Measurements from ENCODE around the gene ASPDH.

ASPDH gene

DNA sequence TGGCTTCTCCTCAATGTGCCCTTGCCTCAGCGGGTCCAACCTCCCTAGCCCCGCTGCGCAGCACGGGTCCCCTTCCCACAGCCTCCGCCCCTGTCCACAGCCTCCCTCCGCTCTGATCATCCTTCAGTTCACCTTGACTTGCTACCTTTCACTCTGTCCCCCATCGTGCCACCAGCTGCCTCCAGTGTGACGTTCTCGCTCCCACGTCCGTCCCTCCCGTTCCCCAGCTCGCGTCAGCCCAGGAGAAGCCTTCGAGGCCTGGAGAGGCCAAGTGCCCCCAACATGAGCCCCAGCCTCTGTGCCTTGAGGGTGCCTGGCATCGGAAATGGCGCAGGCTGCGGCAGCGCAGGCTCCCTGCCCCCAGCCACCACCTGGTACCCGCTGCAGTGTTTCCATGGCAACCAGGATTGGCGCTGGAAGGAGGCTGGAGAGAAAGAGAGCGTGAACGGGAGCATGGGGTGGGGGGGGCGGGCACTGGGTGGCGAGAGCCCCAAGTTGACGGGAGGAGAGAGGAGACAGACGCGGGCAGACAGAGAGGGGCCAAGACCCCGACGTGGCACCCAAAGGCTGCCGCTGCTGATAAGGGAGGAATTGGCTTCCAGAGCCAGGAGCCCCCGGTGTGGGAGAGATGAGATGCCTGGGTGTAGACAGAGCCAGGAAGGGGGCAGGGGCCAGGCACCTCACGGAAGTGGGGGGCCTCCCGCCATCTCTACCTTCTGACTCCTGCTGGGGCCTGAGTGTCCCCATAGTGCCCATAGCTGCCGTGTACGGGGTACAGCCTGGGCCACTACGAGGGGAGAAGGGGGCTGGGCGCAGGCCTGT is 844 bp upstream of the ASPDH start:
- no peak for DNase-seq (ENCODE audit: low read depth)

DNA sequence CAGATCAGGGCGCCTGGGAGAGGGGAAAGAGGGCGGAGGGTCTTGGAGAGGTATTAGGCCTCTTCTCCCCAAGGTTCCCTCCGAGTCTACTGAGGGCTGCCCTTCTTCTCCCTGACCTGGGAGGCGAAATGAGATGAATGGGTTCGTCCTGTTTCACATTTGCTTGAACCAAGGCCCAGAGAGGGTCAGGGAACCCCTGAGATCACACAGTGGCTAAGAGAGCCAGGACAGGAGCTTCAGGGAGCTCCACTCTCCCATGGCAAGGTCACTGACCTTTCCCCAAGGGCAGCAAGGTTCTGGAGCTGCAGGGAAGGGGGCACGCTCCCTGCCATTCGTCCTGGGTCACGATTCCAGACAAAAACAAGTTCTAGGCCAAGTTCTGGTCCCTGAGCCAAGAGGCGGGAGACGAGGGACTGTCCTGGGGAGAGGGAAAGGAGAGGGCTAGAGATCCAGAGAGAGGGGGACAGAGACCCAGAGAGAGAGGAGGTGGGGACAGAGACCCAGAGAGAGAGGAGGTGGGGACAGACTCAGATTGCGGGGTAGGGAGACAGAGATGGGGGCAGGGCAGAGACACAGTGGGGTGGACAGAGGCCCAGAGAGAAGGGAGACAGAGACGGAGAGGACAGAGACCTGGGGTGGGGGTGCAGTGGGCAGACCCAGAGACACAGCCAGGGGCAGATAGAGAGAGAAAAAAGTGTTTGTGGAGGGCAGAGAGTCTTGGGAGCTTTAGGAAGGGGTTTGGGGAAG is 541 bp downstream of the ASPDH start:
- no peak for DNase-seq (ENCODE audit: low read depth)

DNA sequence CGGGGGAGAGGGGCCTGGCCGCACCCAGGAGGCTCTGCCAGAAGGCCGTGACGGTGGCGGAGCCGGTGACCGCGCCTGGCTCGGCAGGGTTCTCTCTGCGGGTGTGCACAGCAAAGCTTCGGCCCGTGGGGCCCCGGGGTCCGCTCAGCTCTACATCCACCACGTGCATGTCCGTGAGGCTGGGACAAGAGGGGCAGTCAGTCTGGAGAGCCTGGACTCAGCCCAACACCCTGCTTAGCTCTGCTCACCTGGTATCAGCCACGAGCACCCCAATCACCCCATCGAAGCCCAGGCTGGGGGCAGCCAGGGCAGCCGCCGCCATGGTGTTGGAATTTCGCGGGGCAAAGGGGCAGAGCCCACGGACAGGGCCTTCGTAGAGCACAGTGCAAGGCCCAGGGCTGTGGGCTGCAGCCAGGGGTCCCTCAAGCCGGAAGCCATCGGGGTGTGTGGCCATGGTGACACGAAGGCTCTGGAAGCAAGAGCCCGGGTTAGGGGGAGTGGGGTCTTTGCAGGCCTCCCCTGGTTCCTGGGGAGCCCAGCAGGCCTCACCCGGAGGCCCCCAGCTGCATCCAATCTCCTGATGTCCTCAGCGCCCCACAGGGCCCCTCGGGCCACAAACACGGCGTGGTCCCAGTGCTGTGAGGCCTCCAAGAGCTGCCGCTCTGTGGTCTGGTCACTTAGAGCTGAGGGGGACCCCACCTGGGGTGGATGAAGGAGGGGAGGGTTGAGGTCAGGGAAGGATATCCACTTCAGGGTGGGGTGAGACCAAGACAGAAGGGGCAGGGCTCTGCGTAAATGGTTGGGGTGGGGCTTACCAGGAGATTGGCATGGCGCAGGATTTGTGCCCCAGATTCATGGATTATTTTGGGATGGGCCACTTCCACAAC is 1.4 kb downstream of the ASPDH start:
- DNase-seq (ENCODE audit: low read depth) = no peak

DNA sequence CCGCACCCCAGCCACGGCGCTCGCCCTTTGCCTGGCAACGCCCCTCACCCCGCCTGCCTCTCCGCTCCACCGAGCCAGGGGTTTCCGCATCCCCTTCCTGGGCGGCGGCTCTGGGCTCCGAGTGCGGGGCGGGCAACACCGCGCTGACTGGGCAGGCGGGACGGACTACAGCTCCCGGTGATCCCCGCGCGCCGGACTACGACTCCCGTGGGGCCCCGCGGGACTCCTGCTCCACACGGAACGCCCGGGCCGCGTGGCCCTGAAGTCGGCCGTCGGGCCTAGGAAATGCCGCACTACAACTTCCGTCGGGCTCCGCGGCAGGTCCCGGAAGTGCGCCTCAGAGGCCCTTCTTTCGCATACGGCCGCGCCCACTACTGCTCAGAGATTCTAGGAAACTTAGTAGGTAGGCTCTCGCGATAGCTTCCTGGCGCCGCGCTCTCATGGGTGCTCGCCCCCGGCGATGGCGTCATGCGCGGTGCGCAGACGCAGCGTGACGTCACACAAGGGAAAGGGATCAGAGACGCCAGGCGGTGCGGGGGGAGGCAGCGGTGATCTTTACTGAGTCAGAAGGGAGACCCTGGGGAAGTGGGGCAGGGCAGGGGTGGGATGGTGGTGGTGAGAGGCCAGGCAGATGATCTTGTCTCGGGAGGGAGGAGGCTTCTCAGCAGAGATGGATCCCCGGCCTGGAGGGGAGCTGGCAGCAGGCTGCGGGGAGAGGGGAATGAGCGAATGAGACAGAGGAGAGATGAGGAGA is 2.5 kb downstream of the ASPDH start, which contains the start of gene JOSD2:
Gene JOSD2 (minus strand): TSS at position 123 of the 754 bp plus-strand sequence. CDS start 760 bp downstream, outside the sequence.
- DNase-seq (ENCODE audit: low read depth) = peak; percentile 97

DNA sequence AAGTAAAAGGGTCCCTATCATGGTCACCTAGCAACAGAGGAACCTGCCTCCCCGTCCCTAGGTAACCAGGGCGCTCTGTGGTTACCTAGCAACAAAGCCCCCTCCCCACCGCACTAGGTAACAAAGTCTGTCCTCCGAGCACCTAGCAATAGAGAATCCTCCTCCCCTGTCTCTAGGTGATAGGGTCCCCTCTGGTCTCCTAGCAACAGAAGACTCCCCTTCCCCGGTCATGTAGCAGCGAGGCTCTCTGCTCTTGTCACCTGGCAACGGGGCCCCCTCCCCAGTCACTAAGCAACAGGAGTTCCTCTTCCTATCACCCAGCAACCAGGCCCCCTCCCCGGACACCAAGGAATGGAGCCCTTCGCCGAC is 3.0 kb downstream of the ASPDH start:
- no peak for DNase-seq (ENCODE audit: low read depth)

DNA sequence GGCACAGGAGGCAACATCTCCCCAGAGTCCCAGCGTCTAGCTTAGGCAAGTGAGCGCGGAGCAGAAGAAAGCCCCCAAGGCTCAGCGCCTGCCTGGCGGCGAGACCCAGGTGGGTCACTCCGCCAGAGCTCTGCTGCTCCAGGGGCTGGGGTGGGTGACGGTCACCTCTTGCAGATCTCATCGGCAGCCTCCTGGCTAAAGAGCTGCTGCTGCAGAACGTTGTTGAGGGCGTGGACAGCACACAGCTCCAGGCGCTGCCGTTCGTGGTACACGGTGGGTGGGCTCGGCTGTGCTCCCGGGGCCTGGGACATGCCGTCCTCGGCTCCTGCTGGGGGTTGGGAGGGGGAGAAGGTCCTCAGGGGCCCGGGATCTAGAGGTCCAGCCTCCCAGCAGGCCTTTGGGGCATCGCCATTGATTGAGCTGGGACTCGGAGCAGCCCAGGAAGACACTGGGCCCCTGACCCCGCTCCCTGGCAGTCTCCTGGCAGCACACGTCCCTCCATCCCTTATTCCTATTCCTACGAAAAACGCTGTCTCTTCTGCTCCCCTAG is 3.5 kb downstream of the ASPDH start:
- DNase-seq (ENCODE audit: low read depth) = no peak

DNA sequence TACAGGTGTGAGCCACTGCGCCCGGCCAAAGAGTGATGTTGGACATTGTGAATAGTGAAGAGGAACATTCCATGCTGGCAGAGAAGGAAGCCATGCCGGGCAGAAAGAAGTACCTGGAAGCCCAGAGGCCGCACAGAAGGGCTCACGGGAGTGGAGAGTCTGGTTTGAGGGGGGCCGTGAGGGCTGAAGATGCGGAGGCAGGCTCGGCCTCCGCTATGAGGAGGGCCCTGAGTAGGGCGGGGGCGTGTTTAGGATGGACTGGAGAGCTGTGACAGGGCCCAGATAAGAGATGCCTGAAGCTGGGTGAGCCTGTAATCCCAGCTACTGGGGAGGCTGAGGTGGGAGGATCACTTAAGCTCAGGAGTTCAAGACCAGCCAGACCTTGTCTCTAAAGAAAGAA is 4.3 kb downstream of the ASPDH start:
- no peak for DNase-seq (ENCODE audit: low read depth)

DNA sequence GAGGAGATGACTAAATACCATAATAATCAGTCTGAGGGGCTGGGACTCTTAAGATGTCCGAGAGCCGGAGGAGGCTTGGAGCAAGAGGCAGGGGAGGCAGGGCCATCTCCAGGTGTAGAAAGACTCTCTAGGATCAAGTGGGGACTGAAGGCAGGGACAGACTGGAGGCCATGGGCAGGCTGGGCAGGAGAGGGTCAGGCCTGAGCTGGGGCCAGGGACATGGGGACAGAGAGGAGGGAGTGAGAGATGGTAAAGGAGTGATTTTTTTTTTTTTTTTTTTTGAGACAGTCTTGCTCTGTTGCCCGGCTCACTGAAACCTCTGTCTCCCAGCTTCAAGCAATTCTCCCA is 4.9 kb downstream of the ASPDH start:
- no peak for DNase-seq (ENCODE audit: low read depth)

DNA sequence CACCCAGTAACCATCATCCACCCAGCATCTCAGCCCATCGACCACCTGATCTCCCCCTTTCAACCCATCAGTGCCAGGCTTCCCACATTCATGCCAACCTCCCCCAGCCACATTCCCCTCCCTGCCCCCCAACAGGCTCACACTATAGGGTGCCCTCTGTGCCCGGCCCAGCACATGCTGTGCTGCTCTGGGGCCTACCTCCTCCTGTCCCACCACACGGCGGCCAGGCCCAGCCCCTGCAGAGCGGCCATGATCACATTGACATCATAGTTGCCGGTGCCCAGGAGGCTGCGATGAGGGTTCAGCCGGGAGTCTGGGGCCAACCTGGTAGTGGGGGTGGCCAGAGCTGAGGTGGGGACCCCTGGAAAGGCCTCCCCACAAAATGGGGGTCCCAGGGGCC is 6.3 kb downstream of the ASPDH start:
- DNase-seq (ENCODE audit: low read depth) = no peak

DNA sequence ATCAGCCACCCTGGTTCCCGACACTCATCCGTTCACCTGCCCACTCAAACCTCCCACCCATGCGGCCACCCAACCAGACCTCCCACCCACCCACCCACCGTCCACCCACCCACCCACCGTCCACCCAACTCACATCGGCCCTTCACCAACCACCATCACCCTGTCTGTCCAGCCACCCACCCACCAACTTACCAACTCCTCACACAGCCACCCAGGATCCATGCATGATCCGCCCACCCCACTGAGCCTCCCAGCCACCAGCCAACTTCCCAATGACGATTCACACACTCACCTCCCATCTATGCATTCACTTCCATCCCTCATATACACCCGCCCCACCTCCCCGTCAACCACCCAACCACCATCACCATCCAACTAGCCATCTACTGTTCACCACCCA is 7.0 kb downstream of the ASPDH start:
- no peak for DNase-seq (ENCODE audit: low read depth)

DNA sequence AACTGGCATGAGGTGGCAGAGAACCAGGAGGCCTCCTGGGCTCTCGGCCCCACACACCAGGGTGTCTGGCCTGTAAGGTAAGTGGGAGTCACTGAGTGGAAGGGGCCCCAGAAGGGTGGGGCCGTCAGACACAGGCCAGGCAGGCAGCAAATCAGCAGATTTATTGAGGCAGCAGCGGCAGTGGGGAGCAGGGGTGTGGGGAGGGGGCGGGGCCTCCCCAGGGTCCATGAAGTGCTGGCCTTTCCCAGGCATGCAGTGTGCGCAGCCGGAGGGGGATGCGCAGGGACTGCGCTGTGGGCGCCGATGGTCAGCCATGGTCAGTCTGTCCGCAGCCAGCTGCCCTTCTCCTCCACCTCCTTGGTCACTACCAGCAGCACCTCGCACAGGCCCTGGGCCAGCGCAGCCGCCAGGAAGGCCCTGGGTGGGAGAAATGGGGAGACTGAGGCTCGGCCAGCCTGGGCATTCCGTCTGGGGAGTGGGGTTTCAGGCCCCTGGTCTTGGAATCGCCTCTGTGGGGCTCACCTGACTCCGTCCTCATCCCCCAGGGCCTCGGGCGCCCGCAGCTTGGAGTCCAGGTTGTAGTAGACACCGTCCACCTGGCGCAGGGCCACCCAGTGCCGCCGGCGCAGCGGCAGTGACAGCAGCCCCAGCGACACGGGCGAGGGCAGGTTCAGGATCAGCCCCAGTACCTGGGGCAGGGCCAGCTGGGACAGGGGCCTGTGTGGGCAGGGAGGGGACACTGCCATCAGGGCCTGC is 7.7 kb downstream of the ASPDH start:
- DNase-seq (ENCODE audit: low read depth) = no peak

DNA sequence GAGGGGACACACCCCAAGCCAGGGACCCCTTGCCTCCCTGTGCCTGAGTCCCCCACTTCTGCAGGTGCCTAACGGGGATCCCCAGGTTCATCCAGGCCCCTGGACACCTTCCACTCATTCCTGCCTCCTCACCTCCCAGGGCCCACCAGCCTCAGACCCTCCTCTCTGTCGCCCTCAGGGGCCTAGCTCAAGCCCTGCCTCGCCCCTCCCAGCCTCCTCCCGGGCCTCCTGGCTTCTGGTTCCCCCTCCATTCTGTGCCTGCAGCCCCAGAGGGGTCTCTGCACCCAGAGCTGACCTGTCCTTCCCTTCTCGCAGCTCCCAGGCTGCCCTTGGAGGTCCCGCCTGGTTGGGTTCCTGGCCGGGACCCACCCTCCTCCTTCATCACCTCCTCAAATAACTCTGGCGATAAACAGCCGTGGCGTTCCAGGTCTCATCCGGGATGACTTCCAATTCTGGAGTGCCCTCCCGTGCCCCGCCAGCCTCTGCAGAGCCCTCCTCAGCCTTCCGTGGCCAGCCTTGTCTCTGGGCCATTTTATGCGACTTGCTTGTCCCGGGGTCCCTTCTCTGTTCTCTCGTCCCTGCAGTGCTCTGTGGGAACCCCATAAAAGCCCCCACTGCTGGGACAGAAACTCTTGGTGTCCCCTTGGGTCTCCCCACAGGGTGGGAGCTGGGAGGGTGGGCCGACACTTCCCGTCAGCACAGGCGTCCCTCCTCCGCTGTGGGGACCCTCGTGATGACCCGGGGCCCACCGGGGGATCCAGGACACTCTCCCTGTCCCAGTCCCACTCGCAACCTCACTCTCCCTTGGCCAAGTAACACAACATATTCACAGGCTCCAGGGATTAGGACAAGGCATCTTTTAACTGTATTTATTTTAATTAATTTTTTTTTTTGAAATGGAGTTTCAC is 11.9 kb downstream of the ASPDH start:
- no peak for DNase-seq (ENCODE audit: low read depth)

DNA sequence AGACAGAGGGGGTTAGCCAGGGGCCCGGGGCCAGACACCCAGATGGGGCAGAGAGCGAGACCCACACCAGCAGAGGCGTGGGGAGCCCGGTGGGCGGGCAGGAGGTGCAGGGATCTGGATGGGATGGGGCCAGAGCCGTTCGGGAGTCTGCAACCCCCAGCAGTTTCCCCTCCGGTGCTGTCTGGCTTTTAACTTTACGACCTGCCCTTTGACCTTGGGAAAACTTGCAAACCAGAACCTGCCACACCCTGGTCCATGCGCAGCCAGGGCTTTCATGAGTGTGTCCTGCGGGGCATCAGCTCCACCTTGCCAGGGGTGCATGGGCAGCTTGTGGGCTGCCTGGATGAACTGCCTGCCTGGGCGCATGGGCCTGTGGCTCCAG is 12.5 kb downstream of the ASPDH start:
- no peak for DNase-seq (ENCODE audit: low read depth)

DNA sequence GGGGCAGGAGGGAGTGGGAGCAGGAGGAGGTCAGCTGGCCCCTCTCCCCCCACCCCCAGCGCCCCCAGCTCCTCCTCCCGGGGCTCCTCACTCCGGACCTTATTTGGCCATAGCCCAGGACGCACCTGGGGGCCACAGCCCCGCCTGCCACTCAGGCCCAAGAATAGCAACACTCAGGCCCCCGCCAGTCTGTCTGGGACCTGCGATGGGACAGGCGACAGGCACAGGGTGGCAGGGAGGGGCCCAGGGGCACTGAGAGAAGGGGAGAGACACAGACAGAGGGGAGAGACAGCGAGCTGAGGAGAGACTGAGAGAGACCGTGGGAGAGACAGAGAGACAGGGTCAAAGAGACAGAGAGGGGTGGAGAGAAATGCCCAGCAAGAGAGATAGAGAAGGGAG is 13.0 kb downstream of the ASPDH start:
- DNase-seq (ENCODE audit: low read depth) = no peak

DNA sequence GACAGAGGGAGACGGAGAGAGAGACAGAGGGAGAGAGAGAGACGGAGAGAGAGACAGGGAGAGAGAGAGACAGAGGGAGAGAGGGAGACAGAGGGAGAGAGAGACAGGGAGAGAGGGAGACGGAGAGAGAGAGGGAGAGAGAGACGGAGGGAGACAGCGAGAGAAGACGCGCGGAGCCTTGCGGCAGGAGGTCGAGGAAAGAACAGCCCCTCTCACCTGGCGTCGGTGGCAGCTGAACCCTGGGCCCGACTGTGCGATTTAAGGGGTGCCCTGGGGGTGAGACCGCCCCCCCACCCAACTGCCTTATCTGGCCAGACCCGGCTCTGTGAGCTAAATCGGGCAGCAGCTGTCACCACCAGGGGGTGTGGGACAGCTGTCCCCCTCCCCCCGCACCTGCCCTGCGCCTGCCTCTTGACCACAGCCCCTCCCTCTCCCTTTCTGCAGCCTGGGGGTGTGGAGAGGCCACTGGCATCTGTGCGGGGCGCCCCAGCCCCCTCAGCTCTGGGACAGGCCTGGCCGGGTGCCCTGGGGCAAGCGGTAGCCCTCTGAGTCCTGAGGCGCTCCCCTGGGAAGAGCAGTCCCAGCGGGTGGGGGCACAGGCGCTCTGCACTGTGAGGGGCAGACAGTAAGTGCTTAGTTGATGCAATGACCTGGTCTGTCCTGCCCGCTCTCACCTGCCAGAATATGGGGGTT is 13.5 kb downstream of the ASPDH start:
- no peak for DNase-seq (ENCODE audit: low read depth)

DNA sequence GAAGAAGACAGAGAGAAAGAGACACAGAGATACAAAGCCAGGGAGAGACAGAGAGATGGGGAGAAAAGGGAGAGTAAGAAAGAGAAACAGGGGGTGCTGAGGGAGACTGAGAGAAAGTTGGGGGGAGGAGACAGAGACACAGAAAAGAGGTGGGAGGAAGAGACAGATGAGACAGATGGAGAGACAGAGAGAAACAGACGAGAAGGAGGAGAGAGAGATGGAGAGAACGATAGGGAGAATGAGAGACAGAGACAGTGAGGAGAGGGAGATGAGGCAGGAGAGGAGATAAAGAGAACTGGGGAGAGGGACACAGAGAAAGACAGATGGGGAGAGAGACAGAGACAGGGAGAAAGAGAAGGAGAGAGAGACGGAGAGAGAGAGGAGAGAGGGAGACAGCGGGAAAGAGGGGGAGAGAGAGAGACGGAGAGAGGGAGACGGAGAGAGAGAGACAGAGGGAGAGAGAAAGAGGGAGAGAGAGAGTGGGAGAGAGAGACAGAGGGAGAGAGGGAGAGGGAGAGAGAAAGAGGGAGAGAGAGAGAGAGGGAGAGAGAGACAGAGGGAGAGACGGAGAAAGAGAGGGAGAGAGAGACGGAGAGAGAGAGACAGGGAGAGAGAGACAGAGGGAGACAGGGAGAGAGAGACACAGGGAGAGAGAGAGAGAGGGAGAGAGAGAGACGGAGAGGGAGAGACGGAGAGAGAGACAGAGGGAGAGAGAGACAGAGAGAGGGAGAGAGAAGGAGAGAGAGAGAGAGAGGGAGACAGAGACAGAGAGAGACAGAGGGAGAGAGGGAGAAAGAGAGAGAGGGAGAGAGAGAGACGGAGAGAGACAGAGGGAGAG is 15.3 kb downstream of the ASPDH start:
- DNase-seq (ENCODE audit: low read depth) = no peak

DNA sequence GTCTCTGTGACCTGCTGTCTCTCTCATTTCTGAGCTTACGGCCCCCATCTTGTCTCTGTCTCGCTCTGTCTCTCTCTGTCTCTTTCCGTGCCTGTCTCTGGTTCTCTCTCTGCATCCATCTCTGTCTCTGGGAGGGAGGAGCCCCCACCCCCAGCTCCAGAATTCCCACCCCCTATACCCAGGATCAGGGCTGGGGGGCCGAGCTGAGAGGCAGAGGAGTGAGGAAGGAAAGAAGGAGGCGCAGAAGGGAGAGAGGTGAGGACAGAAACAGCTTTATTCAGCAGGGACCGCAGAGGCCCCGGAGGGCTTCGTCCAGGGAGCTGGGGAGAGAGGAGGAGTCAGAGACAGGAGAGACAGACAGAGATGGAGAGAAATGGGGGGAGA is 16.7 kb downstream of the ASPDH start:
- DNase-seq (ENCODE audit: low read depth) = no peak
